DND-41 (cell line): ENCODE data around the gene CCDC159.
A peak's percentile ranks its signal among the peaks of the same experiment; 100 is the strongest.
"Not testable (repeated sequence)": the region's sequence is repeated elsewhere in the genome, so short reads cannot be mapped to it uniquely, and the experiment has no call there.

Experiments
- ATAC-seq: fragments of 200-7000 bp; cut with Tn5 transposase; 3 replicates; pipeline ENCODE4 v1.9.1; 2021; ENCODE audit warnings: low read depth; ENCODE audit not compliant: insufficient read depth
- DNase-seq: peaks from one replicate; pipeline ENCODE4 v3.0.0-alpha.2; 2020
- H2AFZ ChIP-seq: 2 replicates; pipeline ENCODE4 v1.6.0; 2012; ENCODE audit warnings: low read depth, low read length
- H3K27ac ChIP-seq: 2 replicates; pipeline ENCODE4 v1.5.1; 2012; ENCODE audit warnings: low read length, inconsistent platforms
- H3K27me3 ChIP-seq: fragments of 200-600 bp; sonication (generic); 2 replicates; pipeline ENCODE4 v1.6.0; 2012; ENCODE audit warnings: low read length, mild to moderate bottlenecking, inconsistent platforms; ENCODE audit not compliant: insufficient read depth, poor library complexity
- H3K36me3 ChIP-seq: 2 replicates; pipeline ENCODE4 v1.5.1; 2012; ENCODE audit warnings: low read length, inconsistent platforms; ENCODE audit not compliant: insufficient read depth
- H3K4me1 ChIP-seq: 2 replicates; pipeline ENCODE4 v1.5.1; 2012; ENCODE audit warnings: mild to moderate bottlenecking, low read length; ENCODE audit not compliant: insufficient read depth
- H3K4me2 ChIP-seq: 2 replicates; pipeline ENCODE4 v1.6.0; 2012; ENCODE audit warnings: mild to moderate bottlenecking, moderate library complexity, low read length, inconsistent platforms; ENCODE audit not compliant: insufficient read depth
- H3K4me3 ChIP-seq, 2 experiments: fragments of 200-600 bp in 1 of 2; shearing (Covaris generic) in 1 of 2; 2 replicates each; pipeline ENCODE4 v1.5.1; 2012 to 2016; ENCODE audit warnings: inconsistent platforms in 2 of 2, low read length in 2 of 2, mild to moderate bottlenecking in 2 of 2, low read depth in 1 of 2, moderate library complexity in 1 of 2
- H3K79me2 ChIP-seq: 2 replicates; pipeline ENCODE4 v1.6.0; 2012; ENCODE audit warnings: low read length, inconsistent platforms; ENCODE audit not compliant: insufficient read depth
- H3K9ac ChIP-seq: 2 replicates; pipeline ENCODE4 v1.6.0; 2012; ENCODE audit warnings: low read depth, mild to moderate bottlenecking, inconsistent platforms, low read length, moderate library complexity
- H3K9me3 ChIP-seq: 2 replicates; pipeline ENCODE4 v1.5.1; 2012; ENCODE audit warnings: low read length, moderate library complexity, mild to moderate bottlenecking, inconsistent platforms; ENCODE audit not compliant: insufficient read depth, severe bottlenecking
- H4K20me1 ChIP-seq: 2 replicates; pipeline ENCODE4 v1.6.0; 2012; ENCODE audit warnings: low read length; ENCODE audit not compliant: insufficient read depth
- EZH2 ChIP-seq: IDR thresholded peaks from 3 replicates; pipeline ENCODE4 v1.6.1; 2012; ENCODE audit warnings: borderline replicate concordance, low read depth, mild to moderate bottlenecking, moderate library complexity, low read length, inconsistent platforms; ENCODE audit not compliant: severe bottlenecking
- TF ChIP-seq, protein P1 (sequence below): IDR thresholded peaks from 2 replicates; pipeline ENCODE4 v1.5.1; 2012; ENCODE audit warnings: borderline replicate concordance, low read length, moderate library complexity, mild to moderate bottlenecking; ENCODE audit not compliant: poor library complexity, severe bottlenecking; ENCODE audit errors: extremely low read depth

CCDC159 gene

DNA sequence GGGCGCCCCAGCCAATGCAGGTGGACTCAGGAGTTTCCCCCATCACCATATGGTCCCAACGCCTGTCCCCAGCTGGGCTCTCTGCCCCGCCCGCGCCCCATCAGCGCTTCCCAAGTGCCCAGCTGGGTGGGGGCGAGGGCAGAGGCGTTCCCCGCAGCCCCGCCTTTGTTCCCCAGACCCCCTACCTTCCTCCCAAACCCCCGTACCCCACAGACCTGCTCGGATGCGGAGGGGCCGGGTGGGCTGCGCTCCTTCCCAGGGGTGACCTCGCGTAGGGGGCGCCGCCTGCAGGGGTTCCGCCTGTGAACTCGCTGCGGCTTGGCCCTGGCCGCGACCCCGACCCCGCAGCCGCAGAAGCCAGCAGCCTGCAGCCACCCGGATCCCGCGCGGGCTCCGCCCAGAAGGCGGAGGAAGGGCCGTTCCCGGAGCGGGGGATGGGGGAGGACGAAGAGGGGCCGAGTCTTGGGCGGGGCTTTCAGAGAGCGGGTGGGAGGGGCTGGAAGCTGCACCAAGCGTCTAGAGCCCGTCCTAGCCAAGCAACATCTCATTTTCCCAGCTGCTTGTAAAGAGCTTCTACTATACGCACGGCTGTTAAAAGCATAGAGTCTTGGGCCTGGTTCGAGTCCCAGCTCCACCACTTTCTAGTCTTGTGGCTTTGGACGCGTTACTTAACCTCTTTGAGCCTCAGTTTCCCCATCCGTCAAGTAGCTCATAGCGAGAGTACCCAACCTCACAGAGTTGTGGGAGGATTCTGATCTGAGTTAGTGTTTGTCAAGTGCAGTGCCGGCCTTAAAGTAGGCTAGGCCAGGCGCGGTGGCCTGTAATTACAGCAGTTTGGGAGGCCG is 6.8 kb upstream of the CCDC159 start, which contains the start of gene RAB3D:
Gene RAB3D (minus strand): TSS at position 404 of the 845 bp plus-strand sequence. CDS start 2,258 bp downstream, outside the sequence.
- peak within 1 kb of the TSS; percentile 84 for H3K4me2 ChIP-seq
- H3K79me2 ChIP-seq: peaks cover 13% of the 10 kb centered on the region
- DNase-seq: peak; percentile 95
- H2AFZ ChIP-seq: peak within 1 kb of the TSS; percentile 86
- peak within 1 kb of the TSS; percentile 62 to 64 for H3K4me3 ChIP-seq
- H3K27ac ChIP-seq: peak within 1 kb of the TSS; percentile 84
- H3K9me3 ChIP-seq: no peaks in the 10 kb centered on the region
- peak; percentile 94 for ATAC-seq
- TF ChIP-seq, protein P1, sequence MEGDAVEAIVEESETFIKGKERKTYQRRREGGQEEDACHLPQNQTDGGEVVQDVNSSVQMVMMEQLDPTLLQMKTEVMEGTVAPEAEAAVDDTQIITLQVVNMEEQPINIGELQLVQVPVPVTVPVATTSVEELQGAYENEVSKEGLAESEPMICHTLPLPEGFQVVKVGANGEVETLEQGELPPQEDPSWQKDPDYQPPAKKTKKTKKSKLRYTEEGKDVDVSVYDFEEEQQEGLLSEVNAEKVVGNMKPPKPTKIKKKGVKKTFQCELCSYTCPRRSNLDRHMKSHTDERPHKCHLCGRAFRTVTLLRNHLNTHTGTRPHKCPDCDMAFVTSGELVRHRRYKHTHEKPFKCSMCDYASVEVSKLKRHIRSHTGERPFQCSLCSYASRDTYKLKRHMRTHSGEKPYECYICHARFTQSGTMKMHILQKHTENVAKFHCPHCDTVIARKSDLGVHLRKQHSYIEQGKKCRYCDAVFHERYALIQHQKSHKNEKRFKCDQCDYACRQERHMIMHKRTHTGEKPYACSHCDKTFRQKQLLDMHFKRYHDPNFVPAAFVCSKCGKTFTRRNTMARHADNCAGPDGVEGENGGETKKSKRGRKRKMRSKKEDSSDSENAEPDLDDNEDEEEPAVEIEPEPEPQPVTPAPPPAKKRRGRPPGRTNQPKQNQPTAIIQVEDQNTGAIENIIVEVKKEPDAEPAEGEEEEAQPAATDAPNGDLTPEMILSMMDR: peak; percentile 5
- TF ChIP-seq EZH2: no peak
- H3K9ac ChIP-seq: peak within 1 kb of the TSS; percentile 74
- no peaks in the 10 kb centered on the region for H3K27me3 ChIP-seq
- H4K20me1 ChIP-seq: no peaks in the 10 kb centered on the region; the same call in 1 of the 2 replicates
- peaks cover 29% of the 10 kb centered on the region for H3K36me3 ChIP-seq
- H3K4me1 ChIP-seq: peaks cover 30% of the 10 kb centered on the region

DNA sequence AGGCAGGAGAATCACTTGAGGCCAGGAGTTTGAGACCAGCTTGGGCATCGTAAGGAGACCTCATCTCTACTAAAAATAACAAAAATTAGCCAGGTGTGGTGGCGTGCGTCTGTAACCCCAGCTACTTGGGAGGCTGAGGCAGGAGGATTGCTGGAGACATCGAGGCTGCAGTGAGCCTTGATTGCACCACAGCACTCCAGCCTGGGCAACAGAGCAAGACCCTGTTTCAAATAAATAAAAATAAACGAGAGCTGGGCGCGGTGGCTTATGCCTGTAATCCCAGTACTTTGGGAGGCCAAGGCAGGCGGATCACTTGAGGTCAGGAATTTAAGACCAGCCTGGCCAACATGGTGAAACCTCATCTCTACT is 6.2 kb upstream of the CCDC159 start:
- H3K27me3 ChIP-seq, ATAC-seq, DNase-seq, H4K20me1 ChIP-seq, H3K9me3 ChIP-seq: not testable (repeated sequence)
- Histone ChIP-seq H3K79me2 (peaks cover 14% of the 10 kb centered on the region), H3K36me3 (peaks cover 26% of the 10 kb centered on the region), H3K27ac (peak overlapping the region; percentile 84), H3K4me3 (peak overlapping the region; percentile 62 to 64), H3K4me1 (peaks cover 36% of the 10 kb centered on the region), H3K4me2 (peak overlapping the region; percentile 84), H2AFZ (peak overlapping the region; percentile 86), H3K9ac (peak overlapping the region; percentile 74)

DNA sequence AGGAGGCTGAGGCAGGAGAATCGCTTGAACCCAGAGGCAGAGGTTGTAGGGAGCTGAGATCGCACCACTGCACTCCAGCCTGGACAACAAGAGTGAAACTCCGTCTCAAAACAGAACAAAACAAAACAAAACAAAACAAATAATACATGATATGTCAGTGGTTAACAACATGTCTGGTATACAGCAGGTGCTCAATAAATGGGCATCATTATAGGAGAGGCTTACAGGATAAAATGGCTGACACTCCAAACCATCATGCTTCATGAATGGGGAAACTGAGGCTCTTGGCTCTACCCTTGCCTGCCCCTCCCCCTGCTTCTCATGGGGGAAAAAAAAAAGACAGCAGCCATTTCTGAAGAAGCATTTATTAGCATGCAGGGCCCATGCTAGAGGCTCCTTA is 3.9 kb upstream of the CCDC159 start:
- DNase-seq (no peak), ATAC-seq (no peak)
- TF ChIP-seq EZH2: no peak
- TF ChIP-seq, protein P1: no peak
- Histone ChIP-seq H4K20me1 (no peaks in the 10 kb centered on the region), H3K27ac (no peak overlapping the region), H3K4me2 (no peak overlapping the region), H3K4me1 (peaks cover 48% of the 10 kb centered on the region), H3K36me3 (peaks cover 5% of the 10 kb centered on the region; the same call in 1 of the 2 replicates), H3K79me2 (peaks cover 23% of the 10 kb centered on the region), H3K4me3 (no peak overlapping the region), H2AFZ (no peak overlapping the region), H3K27me3 (no peaks in the 10 kb centered on the region), H3K9me3 (no peaks in the 10 kb centered on the region), H3K9ac (no peak overlapping the region)

DNA sequence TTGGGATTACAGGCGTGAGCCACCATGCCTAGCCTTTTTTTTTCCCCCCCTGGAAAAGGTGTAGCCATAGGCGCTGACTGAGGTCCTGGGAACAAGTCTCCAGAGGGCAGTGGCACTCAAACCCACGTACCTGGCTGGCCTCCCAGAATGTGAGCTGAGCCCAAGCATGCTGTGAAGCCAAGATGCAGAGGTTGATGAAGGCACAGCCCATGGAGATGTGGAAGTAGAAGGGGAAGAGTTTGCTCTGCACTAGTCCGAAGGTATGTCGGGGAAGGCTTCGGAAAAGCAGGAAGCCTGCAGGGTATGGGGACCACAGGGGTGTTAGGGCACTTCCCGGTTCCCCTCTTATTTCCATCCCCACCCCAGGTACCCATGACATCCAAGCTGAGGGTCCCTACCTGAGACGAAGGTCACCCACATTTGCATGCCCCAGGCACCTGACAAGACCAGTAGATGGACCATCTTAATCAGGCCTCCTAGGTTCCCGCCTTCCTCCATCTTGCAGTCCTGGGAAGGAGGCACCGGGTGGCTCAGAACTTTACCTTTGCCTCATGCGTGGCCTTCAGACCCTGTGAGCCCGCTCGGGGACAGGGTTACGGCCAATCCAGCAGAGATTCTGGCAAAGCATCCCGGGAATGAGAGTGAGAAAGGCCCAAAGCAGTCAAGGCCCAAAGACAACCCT is 1.1 kb upstream of the CCDC159 start:
- peaks cover 5% of the 10 kb centered on the region; the same call in 1 of the 2 replicates for H3K36me3 ChIP-seq
- peaks cover 11% of the 10 kb centered on the region for H3K79me2 ChIP-seq
- no peaks in the 10 kb centered on the region for H4K20me1 ChIP-seq
- no peak for TF ChIP-seq EZH2
- TF ChIP-seq, protein P1: no peak
- DNase-seq (no peak), ATAC-seq (no peak)
- peak overlapping the region; percentile 77 for H2AFZ ChIP-seq
- H3K4me1 ChIP-seq: peaks cover 31% of the 10 kb centered on the region
- peak overlapping the region; percentile 66 for H3K9ac ChIP-seq
- peaks cover 3% of the 10 kb centered on the region for H3K9me3 ChIP-seq
- peak overlapping the region; percentile 47 to 95; a peak in 3 of 4 replicates for H3K4me3 ChIP-seq
- no peaks in the 10 kb centered on the region for H3K27me3 ChIP-seq
- peak overlapping the region; percentile 71 for H3K27ac ChIP-seq
- H3K4me2 ChIP-seq: peak overlapping the region; percentile 78
